GM12878 (cell line): ENCODE results near the gene BRCA2.

Source experiments
- CTCF ChIP-seq, 3 experiments: IDR thresholded peaks in 2 of 3; conservative IDR thresholded peaks in 1 of 3; 2 replicates each; pipeline ENCODE4 v1.5.1; 2011; ENCODE audit warnings: low read depth in 3 of 3, low read length in 3 of 3, mild to moderate bottlenecking in 3 of 3, control low read depth in 2 of 3, moderate library complexity in 2 of 3, inconsistent platforms in 1 of 3, mixed read lengths in 1 of 3; ENCODE audit not compliant: control insufficient read depth in 2 of 3, insufficient read depth in 1 of 3; ENCODE audit errors: extremely low read depth in 1 of 3
- ELK1 ChIP-seq: IDR thresholded peaks from 2 replicates; pipeline ENCODE4 v1.6.1; 2012; ENCODE audit warnings: low read depth, low read length, improper control_type of control experiment
- FOXM1 ChIP-seq: IDR thresholded peaks from 2 replicates; pipeline ENCODE4 v1.6.1; 2012; ENCODE audit warnings: low read depth, mild to moderate bottlenecking, inconsistent platforms, low read length, moderate library complexity
- HCFC1 ChIP-seq: fragments of 150-350 bp; IDR thresholded peaks from 2 replicates; pipeline ENCODE4 v1.6.1; 2014; ENCODE audit warnings: low read length
- JUNB ChIP-seq: IDR thresholded peaks from 2 replicates; pipeline ENCODE4 v1.6.1; 2016; ENCODE audit warnings: antibody characterized with exemption, mild to moderate bottlenecking
- JUND ChIP-seq: IDR thresholded peaks from 2 replicates; pipeline ENCODE4 v1.6.1; 2012; ENCODE audit warnings: low read depth, mild to moderate bottlenecking, low read length, improper control_type of control experiment, moderate library complexity
- MTA2 ChIP-seq: fragments of 450-650 bp; IDR thresholded peaks from 2 replicates; pipeline ENCODE4 v1.6.1; 2016; ENCODE audit warnings: low read depth, mild to moderate bottlenecking, moderate library complexity
- NBN ChIP-seq: fragments of 450-650 bp; IDR thresholded peaks from 2 replicates; pipeline ENCODE4 v1.6.1; 2016
- POLR2A ChIP-seq: IDR thresholded peaks from 2 replicates; pipeline ENCODE4 v1.6.1; 2011; ENCODE audit warnings: low read depth, mild to moderate bottlenecking, low read length
- POLR2AphosphoS5 ChIP-seq: IDR thresholded peaks from 2 replicates; pipeline ENCODE4 v1.6.1; 2011; ENCODE audit warnings: mild to moderate bottlenecking, low read length, inconsistent platforms
- RCOR1 ChIP-seq: conservative IDR thresholded peaks from 2 replicates; pipeline ENCODE4 v1.6.1; 2012; ENCODE audit warnings: low read depth, low read length, improper control_type of control experiment
- SMARCA5 ChIP-seq: fragments of 450-650 bp; IDR thresholded peaks from 2 replicates; pipeline ENCODE4 v1.6.1; 2017; ENCODE audit warnings: mild to moderate bottlenecking
- SP1 ChIP-seq: IDR thresholded peaks from one replicate; pipeline ENCODE4 v1.6.1; 2011; ENCODE audit warnings: low read depth, low read length

- no peak for TF ChIP-seq JUNB
- TF ChIP-seq FOXM1, result no peak
- TF ChIP-seq NBN, result no peak
- no peak for TF ChIP-seq CTCF (IDR thresholded peaks at IDR 0.05 in 2 of 3, conservative IDR thresholded peaks at IDR 0.05 in 1 of 3; ENCODE audit: control insufficient read depth in 2 of 3, extremely low read depth in 1 of 3, insufficient read depth in 1 of 3, low read depth in 3 of 3, low read length in 3 of 3)
- no peak for TF ChIP-seq RCOR1
- no peak for TF ChIP-seq ELK1
- TF ChIP-seq JUND, result no peak
- TF ChIP-seq HCFC1, result no peak
- TF ChIP-seq SP1, result no peak
- no peak for TF ChIP-seq POLR2AphosphoS5
- TF ChIP-seq POLR2A, result no peak
- no peak for TF ChIP-seq SMARCA5
- TF ChIP-seq MTA2, result no peak
These were observed 61.5 kb downstream of the BRCA2 start for GRCh38 chr13:32376642-32377415.
